Mucosa of stomach (tissue), 1 donor: ENCODE data around the gene VPS37C.

Experiments used
- H3K27me3 ChIP-seq: one replicate; pipeline ENCODE4 v1.7.0; 2013; ENCODE audit warnings: mild to moderate bottlenecking, low read length; ENCODE audit not compliant: control insufficient read depth, insufficient read depth
- H3K36me3 ChIP-seq: one replicate; pipeline ENCODE4 v1.7.0; 2013; ENCODE audit warnings: low read length; ENCODE audit not compliant: control insufficient read depth, insufficient read depth
- H3K4me1 ChIP-seq: one replicate; pipeline ENCODE4 v1.7.0; 2013; ENCODE audit warnings: mild to moderate bottlenecking, low read length; ENCODE audit not compliant: control insufficient read depth, insufficient read depth
- H3K4me3 ChIP-seq: one replicate; pipeline ENCODE4 v1.7.0; 2013; ENCODE audit warnings: low read length
- H3K9ac ChIP-seq: one replicate; pipeline ENCODE4 v1.7.0; 2013; ENCODE audit warnings: mild to moderate bottlenecking, low read length, moderate library complexity
- H3K9me3 ChIP-seq: one replicate; pipeline ENCODE4 v1.7.0; 2013; ENCODE audit warnings: mild to moderate bottlenecking, low read length, moderate library complexity; ENCODE audit not compliant: control insufficient read depth
- donor health status: Pancreatic carcinoma.

Gene VPS37C

DNA sequence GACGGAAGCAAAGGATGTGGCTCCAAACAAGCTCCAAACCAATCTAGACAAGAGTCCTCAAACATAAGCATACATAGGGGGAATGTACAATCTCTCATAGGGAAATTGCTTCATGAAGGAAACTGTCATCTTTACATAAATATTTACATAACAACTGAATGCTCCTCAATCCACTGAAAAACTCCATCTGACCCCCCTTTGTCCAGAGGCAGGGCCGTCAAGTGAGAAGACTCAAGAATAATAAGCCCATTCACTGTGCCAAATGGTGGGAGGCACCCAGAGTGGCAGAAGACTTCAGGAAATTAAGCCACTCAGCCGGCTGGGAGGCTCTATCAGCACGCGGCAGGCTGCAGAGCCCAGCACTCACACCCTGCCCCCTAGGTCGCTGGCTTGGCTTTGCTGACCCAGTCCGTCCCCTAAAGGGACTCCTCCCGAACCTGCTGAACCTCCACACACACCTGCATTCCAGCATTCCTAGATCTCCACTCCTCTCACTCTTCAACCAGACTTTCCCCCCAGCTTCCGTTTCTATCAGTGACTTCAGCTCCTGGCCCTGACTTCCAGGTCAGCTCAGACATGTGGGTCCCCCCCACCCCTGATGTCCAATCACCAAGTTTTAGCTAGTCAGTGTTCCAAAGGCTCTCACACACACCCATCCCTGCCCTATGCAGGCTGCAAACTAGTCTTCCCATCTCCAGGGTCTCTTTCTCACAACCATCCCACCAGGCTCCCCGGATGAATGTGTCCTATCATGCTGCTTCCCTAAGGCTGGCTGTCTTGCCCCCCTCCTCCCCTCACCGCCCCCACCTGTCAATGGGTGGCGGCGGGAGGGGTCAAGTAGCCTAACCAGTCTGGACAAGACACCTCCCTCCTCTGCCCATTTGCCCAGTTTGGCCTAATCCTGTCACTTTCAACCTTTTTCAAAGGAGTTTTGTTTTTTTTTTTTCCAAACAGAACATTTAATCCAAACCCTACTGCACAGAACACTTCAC is 11.3 kb downstream of the VPS37C start:
- H3K27me3 ChIP-seq: no peaks in the 10 kb centered on the region
- H3K9me3 ChIP-seq: no peaks in the 10 kb centered on the region
- peak overlapping the region; percentile 9 for H3K9ac ChIP-seq
- no peaks in the 10 kb centered on the region for H3K36me3 ChIP-seq
- H3K4me3 ChIP-seq: no peak overlapping the region
- peaks cover 89% of the 10 kb centered on the region for H3K4me1 ChIP-seq

DNA sequence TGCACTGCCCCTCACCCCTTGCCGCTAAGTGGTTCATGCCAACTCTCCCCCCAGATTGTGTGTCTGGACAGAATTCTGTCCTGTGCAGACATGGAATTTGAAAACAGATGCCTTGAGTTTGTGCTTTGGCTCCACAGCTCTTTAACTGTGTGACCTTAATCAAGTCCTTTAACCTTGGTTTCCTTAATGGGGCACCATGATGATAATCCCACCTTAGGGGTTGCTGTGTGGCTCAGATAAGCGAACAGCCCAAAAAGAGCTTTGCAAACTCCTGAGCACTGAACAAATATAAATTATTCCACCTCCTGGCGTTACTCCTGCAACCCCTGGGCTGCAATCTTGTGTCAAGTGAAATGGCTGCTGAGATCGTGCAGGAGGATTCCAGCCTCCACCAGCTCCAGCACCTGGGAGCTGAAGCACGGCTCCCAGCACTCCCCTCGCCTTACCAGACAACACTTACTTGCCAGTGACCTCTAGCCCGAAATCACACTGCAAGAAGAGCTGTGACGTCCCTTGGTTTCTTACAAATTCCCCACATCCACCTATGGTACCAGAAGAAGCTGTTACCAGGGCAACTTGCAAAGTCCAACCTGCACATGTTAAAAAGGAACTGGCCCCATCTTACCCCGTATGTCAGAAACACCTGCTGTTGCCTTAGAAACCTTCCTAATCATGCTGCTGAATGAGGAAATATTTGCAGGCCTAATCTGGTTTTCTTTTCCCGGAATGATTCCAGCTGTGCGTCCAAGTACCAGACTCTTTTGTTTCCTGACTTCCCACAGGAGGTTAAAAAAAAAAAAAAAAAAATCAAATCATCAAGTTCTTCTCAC is 13.2 kb downstream of the VPS37C start:
- peak overlapping the region; percentile 18 for H3K9ac ChIP-seq
- H3K4me1 ChIP-seq: peaks cover 70% of the 10 kb centered on the region

DNA sequence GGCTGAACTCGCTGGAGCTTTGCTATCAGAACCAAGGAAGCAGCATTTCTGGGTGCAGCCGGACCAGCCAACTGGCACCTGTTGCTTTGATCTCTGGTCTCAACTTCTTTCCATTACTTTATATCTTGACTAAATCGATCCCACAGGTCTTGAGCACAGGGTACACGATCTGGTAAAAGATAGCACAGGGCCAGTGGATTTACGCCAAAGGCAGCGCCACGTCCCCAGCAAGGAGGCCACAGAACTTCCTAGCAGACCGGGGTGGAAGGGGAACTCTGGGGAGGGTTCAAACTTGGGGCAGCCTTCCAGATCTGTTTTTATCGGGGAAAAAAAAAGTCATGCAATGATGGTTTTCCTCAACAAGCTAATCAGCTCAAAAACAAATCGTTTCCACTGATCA is 14.0 kb downstream of the VPS37C start:
- H3K9me3 ChIP-seq: no peaks in the 10 kb centered on the region
- H3K4me1 ChIP-seq: peaks cover 63% of the 10 kb centered on the region
- no peaks in the 10 kb centered on the region for H3K27me3 ChIP-seq
- no peak overlapping the region for H3K4me3 ChIP-seq
- no peak overlapping the region for H3K9ac ChIP-seq
- peaks cover 5% of the 10 kb centered on the region for H3K36me3 ChIP-seq

More for the DNA sequence above, 13.2 kb downstream of the VPS37C start:
- Histone ChIP-seq H3K4me3 (no peak overlapping the region), H3K27me3 (no peaks in the 10 kb centered on the region), H3K36me3 (peaks cover 5% of the 10 kb centered on the region), H3K9me3 (no peaks in the 10 kb centered on the region)

DNA sequence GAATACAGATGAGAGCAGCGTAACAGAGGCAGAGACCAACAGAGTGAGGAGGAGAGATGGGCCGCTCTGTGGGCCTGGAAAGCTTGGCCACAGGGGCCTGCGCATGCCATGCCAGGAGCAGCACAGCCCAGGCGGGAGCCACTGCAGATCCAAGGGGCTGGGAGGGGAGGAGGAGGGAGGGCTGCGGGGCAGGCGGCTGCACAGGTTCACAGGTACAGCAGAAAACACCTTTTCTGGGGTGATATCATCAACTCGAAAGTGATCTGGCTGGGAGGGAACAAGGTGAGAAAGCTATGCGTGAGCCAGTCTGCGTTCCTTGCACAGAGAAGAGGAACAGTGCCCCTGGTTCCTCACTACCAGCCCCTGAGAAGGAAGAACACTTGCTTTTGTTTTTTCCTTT is 14.8 kb downstream of the VPS37C start:
- Histone ChIP-seq H3K36me3 (peaks cover 5% of the 10 kb centered on the region), H3K27me3 (no peaks in the 10 kb centered on the region), H3K4me3 (no peak overlapping the region), H3K9ac (no peak overlapping the region), H3K9me3 (no peaks in the 10 kb centered on the region), H3K4me1 (peaks cover 61% of the 10 kb centered on the region)

DNA sequence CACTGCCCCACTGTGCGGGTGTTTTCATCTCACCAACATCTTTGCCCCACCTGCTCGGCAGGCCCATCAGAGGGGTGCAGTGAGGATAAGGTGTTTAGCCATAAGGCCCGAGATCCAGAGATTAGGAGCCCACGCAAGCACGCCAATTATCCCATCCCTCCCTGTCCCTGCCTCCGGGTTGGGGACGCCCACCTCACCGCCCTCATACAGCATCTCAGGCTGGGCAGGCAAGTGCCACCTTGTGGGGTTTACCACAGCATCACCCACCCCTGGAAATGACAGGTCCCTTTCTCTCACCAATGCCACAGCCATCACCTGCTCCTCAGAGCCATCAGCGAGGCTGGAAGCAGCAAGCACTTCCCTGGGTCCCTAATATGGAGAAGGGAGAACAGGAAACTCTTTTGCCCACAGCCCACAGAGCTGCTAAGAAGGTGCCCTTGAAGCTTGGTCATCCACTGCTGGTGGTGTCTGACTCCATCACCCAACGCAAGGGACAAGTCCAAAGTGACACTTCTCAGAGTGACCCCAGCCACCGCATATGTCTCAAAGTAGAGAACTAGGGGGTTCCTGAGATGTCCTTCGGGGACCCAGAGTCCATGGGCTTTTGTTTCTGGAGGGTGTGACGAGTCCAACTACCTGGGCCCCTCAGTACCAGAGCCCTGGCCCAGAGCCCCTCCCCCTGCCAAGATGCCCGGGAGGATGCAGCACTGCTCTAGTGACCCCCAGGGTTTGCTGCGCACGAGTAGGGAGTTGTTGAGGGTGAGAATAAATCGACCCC is 15.8 kb downstream of the VPS37C start:
- Histone ChIP-seq H3K9me3 (no peaks in the 10 kb centered on the region), H3K27me3 (no peaks in the 10 kb centered on the region), H3K36me3 (peaks cover 5% of the 10 kb centered on the region), H3K4me1 (peaks cover 61% of the 10 kb centered on the region), H3K4me3 (no peak overlapping the region), H3K9ac (no peak overlapping the region)

DNA sequence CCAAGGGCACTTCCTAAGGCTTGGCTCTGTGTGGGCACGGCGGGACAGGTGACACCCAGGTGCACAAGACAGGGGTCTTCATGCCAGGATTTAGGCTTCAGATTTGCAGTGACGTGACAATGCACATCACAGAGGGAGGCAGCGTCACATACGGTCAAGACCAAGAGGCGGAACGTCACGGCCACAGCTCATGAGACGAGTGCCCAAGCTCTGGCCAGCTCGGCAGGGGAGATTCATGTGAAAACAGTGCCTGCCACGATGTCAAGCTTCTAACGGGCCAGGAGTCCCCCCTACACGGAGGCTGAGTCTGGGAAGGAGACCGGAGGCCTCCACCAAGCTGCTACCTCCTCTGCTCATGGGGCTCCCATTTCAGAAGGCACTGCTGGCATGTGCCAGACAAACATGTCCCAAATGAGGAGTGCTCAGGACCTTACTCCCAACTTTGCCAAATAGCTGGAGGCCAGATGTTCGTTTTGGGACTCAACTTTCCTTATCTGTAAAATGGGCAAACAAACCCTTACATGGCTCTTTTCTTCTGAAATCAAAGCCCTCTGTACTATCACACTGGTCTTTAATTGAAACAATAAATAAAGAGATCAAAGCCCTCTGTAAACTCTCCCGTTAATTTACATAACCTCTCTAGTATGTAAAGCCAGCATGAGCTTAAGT is 16.6 kb downstream of the VPS37C start:
- Histone ChIP-seq H3K36me3 (peaks cover 5% of the 10 kb centered on the region), H3K4me1 (peaks cover 61% of the 10 kb centered on the region), H3K4me3 (no peak overlapping the region), H3K27me3 (no peaks in the 10 kb centered on the region), H3K9ac (no peak overlapping the region), H3K9me3 (no peaks in the 10 kb centered on the region)

DNA sequence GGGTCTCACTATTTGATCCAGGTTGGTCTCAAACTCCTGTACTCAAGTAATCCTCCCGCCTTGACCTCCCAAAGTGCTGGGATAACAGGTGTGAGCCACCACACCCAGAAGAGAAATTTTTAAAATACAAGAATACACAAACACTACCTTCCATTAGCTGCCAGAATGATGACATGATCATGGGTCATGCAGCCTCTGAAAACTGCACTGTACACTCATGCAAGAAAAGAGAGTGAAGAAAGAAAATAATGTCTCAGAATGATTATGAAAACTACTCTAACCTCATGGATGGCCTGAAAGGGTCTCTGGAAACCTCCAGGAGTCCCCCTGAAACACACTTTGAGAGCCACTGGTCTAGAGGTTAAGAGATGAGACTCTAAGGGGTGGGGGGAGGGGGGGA is 18.8 kb downstream of the VPS37C start:
- no peak overlapping the region for H3K9ac ChIP-seq
- H3K4me1 ChIP-seq: peaks cover 47% of the 10 kb centered on the region
- no peak overlapping the region for H3K4me3 ChIP-seq
- no peaks in the 10 kb centered on the region for H3K9me3 ChIP-seq
- no peaks in the 10 kb centered on the region for H3K27me3 ChIP-seq
- H3K36me3 ChIP-seq: peaks cover 5% of the 10 kb centered on the region

DNA sequence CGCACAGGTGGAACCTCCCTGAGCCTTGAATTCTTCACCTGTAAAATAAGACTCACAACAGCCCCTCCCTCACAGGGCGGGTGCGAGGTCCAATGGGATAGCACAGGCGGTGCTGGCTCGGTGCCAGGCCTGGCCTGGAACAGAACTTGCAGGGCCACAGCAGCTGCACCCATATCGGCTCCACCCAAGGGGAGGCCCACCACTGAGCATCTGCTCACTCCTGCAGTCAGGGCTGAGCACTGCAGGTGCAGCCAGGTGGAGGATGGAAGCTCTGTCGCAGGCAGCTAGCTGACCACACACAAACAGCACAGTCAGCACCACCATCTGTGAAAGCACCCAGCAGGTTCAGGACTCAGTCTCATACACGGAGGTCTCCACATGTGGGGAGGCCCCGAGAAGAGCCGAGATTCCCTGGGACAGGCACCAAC is 19.6 kb downstream of the VPS37C start:
- Histone ChIP-seq H3K9me3 (no peaks in the 10 kb centered on the region), H3K9ac (no peak overlapping the region), H3K36me3 (peaks cover 5% of the 10 kb centered on the region), H3K4me1 (peaks cover 39% of the 10 kb centered on the region), H3K27me3 (no peaks in the 10 kb centered on the region), H3K4me3 (no peak overlapping the region)

DNA sequence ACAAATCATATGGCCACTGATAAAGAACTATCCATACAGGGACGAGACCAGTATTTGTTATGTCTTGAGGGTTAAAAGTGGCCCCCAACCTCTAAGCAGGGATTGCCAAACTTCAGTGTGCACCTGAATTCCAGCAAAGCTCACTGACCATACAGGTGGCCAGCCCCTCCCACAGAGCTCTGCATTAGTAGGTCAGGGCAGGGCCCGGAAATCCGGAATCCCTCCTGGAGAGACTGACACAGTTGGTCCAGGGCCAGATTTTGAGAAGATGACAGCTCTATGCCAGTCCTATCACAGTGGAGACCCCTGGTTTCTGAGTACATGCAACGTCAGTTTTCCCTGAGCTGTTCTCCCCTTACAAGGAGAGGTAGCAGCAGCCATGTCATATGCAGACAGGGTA is 20.8 kb downstream of the VPS37C start:
- H3K9me3 ChIP-seq: no peaks in the 10 kb centered on the region
- no peak overlapping the region for H3K4me3 ChIP-seq
- no peaks in the 10 kb centered on the region for H3K27me3 ChIP-seq
- H3K9ac ChIP-seq: peak overlapping the region; percentile 11
- peaks cover 5% of the 10 kb centered on the region for H3K36me3 ChIP-seq
- peaks cover 33% of the 10 kb centered on the region for H3K4me1 ChIP-seq

DNA sequence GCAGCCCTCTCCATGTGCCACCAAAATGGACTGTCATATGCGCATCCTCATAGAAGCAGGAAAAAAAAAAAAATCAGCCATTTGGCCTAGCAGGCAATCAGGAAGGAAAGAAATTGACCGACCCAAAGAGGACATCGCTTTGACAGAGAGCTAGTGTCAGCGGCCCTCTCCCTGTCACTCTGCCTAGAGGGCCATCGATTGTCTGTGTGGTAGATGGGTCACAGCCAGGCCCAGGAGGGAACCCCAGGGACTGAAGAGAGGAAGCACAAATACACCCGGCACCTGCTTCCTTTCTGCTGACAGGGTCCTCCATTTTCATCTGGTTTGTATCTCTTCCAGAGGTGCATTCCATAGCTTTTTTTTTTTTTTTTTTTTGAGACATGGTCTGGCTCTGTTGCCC is 21.8 kb downstream of the VPS37C start:
- no peak overlapping the region for H3K4me3 ChIP-seq
- H3K9ac ChIP-seq: no peak overlapping the region
- no peaks in the 10 kb centered on the region for H3K27me3 ChIP-seq
- no peaks in the 10 kb centered on the region for H3K9me3 ChIP-seq
- H3K4me1 ChIP-seq: peaks cover 33% of the 10 kb centered on the region
- peaks cover 2% of the 10 kb centered on the region for H3K36me3 ChIP-seq

DNA sequence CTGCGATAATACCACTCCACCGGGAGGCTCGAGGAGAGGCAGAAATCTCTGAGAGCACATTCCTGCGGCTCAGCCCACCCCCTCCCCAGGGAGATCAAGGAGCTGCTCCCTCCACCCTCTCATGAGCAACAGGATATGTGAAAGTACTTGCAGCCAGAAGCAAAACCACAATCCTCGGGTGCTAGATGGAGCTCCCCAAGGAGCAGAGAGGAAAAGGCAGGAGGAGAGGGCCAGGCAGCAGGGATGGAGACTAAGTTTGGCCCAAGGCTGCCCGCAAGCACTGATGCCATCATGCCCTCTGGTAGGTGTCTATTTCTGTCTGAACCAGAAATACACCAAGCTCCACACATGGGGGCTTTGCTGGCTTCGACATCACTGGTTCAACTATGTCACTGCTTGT is 22.3 kb downstream of the VPS37C start:
- no peaks in the 10 kb centered on the region for H3K9me3 ChIP-seq
- no peak overlapping the region for H3K4me3 ChIP-seq
- H3K4me1 ChIP-seq: peaks cover 33% of the 10 kb centered on the region
- no peak overlapping the region for H3K9ac ChIP-seq
- no peaks in the 10 kb centered on the region for H3K36me3 ChIP-seq
- H3K27me3 ChIP-seq: no peaks in the 10 kb centered on the region
